Measurements from ENCODE around the gene MTARC1.

MTARC1 gene

DNA sequence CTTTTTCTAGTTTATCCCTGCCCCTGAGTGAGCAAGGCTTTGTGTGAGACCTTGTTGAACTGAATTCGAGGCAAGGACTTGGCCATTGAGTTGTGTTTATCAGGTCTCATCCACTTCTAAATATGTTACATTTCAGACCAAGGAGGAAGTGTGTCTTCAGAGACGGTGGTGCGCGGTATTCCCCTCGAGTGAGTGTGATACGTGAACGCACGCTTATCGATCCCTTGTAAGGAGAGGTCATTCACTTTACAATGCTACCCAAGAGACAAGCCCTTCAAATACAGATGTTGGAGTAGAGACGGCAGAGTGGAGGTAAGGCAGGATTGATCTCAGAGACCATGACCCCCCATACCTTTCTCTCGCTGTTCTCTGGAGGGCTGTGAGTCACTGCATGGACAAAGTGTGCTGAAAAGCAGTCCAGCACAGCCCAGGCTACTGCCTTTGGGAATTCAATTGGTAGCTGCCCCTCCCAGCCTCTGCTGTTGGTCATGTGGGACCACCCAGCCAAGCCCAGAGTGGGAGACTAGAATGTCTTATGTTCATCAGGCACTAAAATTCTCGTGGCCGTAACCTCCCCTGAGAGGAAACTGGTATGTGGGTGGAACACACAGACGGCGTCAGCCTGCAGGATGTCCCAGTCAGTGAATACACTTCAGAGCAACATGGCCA, 16.3 kb upstream of the MTARC1 start:
- DNase-seq (ENCODE audit: low spot score), result no peak

DNA sequence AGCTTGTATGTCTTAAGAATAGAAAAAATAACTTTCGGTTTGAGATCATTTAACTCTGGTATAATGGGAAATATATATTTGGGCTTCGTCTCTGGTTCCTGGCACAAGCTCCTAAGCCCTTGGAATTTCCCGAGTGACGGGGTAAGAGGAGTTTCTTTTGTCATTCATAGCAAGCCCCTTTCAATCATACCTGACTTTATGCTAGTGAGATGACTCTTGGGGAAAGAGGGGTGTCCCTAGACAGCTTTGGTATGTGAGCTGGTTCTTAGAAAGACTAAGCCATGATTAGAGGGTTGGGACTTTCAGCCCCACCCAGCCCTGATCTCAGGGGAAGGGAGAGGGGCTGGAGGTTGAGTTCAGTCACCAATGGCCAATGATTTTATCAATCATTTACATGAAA, 13.9 kb upstream of the MTARC1 start:
- DNase-seq (ENCODE audit: low spot score), result no peak

DNA sequence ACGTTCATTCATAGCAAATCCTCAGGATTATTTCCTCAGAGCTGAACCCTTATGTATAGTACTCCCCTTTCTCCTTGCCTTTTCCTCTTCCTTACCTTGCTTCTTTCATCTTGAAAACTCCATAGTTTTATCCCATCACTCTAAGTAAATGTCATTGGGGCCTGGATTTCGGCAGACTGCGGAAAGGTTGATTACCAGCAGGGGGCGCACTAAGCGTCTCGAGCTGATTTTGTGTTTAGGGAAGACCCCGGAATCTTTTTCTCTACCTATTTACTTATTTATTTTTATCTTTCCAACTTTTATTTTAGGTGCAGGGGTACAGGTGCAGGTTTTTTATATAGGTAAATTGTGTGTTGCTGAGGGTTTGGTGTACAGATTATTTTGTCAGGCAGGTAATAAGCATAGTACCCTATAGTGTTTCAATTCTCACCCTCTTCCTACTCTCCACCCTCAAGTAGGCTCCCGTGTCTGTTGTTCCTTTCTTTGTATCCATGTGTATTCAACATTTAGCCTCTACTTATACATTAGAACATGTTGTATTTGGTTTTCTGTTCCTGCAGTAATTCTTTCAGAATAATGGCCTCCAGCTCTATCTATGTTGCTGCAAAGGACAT, 11.4 kb upstream of the MTARC1 start:
- DNase-seq (ENCODE audit: low spot score), result peak; percentile 34

DNA sequence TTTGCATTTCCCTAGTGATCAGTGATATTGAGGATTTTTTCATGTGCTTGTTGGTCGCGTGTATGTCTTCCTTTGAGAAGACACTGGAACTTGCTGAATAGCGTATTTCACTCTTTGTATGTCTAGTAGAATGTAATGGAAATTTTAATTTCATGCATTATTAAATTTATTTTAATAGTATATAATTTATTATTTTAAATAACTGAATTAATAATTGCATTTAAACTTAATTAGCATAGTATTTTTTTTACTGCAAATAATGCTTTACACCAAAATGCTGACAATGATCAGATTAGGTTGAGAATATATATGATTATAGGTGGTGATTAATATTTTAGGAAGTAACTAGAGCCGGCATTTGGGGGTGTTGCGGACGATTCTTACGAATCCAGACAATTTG, 10.5 kb upstream of the MTARC1 start:
- DNase-seq (ENCODE audit: low spot score), result no peak

DNA sequence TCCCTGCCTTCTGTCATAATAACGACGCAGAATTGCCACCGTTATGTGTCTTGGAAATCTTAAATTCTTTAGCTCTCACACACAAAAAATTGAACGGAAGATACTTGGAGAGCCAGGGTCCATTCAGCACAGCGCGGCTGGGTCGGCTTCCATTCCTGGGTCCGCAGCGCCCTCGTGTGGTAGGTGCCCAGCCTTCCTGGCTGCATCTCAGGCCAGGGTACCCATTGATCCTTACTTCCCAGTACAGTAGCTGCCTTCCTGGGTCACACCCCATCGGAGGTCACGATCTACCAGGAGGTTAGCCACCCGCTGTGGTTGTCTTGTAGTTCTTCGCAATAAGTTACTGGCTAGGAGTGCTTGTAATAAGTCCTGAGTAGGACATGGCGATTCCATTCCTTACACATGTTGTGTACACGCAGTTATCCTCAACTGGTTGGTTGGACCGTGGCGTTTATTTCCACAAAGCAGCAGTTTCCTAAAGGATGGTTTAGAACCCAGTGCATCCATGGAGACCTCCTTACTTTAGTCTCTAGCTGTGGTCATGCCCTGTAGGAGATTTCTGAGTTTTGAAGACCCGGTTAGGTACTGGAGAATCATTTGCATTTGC, 9.9 kb upstream of the MTARC1 start:
- DNase-seq (ENCODE audit: low spot score), result peak; percentile 52

DNA sequence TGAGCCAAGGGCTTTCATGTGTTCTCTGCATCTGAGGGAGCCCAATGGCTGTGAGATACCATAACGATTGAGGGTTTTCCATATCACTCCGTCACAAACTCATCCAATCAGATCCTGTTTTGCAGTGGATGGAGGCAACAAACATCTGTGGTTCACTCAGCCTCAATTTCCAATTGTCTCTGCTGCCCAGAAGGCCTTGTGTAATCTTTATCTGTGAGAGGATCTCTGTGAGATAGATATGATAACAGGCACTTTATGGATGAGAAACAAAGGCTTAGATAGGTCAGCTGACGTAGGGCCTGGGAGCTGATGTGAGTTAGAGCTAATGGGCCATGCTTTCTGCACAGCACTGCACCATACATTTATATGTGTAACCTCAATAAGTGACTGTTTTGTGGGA, 3.3 kb upstream of the MTARC1 start:
- DNase-seq (ENCODE audit: low spot score), result no peak

DNA sequence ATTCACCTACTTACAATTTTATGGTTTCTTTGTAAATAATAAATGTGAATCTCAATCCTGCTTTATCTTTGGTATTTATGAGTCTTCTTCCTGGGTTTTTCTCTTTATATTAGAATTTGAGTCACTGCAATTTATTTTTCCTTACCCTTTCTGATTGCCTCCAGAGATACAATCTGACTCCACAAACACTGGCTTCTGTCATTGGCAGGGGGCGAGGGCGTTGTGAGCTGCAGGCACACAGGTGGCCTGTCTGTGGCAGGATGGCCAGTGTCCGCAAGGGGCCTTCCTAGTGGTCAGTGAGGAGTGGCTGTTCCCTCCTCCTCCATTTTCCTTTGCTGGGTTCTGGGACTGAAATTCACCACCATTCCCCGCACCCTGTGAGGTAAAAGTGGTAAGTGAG, 2.0 kb upstream of the MTARC1 start:
- no peak for DNase-seq (ENCODE audit: low spot score)

DNA sequence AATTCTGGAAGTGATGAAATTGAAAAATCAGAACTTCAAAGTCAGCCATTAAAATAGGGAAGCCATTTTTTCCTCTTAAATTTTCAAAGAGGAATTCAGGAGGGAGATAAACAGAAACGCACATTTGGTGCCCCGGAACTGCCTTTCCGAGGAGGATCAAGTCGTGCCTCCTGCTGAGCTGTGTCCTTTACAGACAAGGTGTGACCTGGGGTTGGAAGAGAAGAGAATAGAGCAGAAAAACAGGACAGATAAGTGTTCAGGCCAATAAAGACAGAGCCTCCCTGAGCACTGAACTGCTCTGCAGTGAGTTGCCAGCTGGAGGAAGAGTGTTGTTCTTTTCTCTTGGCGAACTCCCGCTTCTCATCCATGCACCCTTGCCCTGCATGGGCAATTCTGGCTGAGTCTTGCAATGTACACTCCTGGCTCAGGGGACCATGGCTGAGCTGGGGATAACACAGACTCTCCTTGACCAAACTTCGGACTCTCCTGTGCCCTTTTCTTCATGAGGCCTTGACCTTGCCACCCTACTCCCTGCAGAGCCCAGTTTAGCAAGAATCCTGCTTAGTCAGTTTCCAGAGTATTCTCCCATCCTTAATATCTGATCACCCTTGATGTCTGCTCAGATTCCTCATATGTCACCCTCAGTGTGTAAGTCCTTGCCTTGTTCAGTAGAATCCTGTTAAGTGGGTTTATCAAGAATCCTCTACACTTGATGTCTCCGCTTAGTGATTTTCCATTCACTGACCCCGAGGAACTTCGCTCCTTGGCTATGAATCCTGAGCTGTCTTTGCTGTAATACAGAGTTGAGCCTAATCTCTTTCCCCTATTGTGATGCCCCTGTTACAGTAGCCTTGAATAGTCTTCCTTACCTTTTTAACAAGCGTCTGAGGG, 1.3 kb upstream of the MTARC1 start:
- DNase-seq (ENCODE audit: low spot score), result no peak

DNA sequence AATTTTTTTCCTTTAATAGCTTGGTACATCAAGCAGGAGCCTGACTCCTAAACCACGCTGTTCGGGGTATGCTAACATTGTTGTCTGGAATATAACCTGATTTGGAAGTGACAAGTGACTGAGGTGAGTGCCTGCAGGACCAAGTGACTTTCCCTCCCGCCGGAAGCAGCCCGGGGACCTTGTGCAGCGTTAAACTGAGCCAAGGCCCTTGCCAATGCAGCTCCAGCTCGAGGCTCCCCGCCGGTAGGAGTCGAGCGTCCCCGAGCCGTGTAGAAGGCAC, 716 bp upstream of the MTARC1 start:
- no peak for DNase-seq (ENCODE audit: low spot score)

DNA sequence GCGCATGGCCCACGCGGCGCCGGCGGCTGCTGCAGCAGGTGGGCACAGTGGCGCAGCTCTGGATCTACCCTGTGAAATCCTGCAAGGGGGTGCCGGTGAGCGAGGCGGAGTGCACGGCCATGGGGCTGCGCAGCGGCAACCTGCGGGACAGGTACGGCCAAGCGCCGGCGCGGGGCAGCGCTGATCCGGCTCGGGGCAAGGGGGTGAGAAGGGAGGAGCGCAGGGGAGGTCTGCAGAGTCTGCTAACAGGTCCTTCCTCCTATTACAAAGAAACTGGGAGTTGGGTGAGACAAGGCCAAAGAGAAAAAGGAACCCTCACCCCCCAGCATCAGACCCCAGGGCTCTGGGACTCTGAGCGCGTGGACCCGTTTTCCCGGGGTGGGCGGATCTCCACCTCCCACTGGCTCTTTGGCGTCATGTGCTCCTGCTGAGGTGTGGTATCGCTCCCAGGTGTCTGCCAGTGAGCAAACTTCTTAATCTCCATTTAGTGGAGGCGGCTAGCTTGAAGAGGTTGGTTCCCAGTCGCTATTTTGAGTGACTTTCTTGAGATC, 431 bp downstream of the MTARC1 start:
- DNase-seq (ENCODE audit: low spot score), result no peak

DNA sequence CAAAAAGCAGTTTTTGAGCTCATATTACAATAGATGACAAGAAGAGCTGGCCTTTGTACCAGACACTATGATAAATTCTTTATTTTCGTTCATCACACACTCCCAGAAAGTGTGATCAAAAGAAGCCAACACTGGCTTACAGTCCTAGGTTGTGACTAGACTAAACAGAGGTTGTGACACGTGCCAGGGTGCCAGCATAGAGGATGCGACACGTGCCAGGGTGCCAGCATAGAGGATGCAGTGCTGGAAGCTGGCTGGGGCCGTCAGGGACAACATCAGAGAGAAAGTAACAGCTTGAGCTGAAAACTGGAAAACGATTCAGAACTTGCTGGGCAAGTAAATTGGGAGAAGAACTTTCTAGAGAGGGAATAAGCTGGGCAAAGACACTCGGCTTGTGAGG, 2.2 kb downstream of the MTARC1 start:
- DNase-seq (ENCODE audit: low spot score), result no peak

DNA sequence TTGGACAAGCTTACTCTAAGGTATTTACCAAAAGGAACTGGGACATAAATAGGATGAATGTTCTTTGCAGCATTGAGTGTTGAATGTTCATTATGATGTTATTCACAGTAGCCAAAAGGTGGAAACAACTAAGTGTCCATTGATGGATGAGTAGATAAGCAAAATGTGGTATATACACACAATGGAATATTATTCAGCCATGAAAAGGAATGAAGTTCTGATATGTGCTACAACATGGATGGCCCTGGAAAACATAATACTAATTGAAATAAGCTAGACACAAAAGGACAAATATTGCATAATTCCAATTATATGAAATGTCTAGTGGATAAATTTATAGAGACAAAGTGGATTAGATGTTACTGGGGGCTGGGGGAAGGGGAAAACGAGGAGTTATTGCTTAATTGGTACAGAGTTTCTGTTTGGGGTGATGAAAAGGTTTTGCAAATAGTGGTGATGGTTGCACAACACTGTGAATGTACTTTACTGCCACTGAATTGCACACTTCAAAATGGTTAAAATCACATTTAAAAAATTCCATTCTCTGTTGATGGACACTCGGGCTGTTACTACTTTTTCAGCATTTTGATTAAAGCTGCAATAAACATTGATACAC, 2.9 kb downstream of the MTARC1 start:
- no peak for DNase-seq (ENCODE audit: low spot score)

DNA sequence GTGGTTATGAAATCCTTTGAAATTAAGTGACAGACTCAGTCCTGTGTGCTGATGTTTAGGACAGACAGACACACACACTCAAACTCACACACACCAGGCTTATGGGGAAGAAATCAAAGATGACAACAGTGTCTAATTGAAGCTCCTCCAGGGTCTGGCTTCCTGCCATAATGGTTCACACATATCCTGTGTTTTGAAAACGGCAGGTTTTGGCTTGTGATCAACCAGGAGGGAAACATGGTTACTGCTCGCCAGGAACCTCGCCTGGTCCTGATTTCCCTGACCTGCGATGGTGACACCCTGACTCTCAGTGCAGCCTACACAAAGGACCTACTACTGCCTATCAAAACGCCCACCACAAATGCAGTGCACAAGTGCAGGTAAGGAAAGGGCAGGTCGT, 4.6 kb downstream of the MTARC1 start:
- no peak for DNase-seq (ENCODE audit: low spot score)

DNA sequence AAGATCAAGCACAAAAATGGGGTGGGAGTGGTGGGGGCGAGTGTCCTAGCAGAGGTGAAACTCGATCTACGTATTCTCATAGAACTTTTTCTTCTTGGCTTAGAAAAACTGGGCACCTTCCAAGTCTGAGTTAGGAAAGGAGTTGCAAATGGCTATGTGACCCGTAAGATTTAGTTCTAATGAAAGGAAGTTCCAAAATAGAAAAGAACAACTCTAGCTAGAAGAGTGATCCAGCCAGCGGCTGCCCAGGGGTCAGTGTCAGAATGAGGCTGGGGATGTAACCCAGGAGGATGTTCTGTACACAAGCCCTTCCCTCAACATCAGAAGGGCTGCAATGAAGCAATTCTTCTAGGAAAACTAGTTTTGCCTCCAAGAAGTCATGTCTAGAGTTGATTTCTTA, 5.2 kb downstream of the MTARC1 start:
- no peak for DNase-seq (ENCODE audit: low spot score)

DNA sequence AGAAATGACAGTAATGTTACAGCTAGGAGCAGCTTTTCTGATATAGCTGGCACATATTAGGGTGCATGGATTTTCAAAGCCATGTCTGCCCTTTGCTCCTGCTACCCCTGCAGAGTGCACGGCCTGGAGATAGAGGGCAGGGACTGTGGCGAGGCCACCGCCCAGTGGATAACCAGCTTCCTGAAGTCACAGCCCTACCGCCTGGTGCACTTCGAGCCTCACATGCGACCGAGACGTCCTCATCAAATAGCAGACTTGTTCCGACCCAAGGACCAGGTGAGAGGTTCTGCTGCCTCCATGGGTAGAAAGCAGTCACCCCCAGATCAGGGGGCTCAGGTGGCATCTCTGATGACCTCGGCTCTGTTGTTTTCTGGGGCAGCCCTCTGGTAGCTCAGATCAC, 9.8 kb downstream of the MTARC1 start:
- DNase-seq (ENCODE audit: low spot score), result no peak

DNA sequence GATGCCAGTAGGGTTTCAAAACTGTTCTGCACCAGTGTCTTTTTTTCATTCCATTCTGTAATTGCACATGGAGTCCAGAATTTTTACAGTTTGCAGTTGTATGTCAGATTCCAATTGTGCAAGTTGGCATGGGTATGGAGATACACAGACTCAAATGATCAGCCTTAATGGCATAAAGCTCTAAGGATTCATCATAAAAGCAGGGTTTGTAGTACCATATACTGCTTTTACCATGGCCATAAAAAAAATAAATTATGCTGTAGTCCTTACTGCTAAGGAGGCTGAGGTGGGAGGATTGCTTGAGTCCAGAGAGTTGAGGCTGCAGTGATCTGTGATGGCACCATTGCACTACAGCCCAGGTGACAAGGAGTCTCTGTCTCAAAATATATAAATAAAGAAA, 10.3 kb downstream of the MTARC1 start:
- no peak for DNase-seq (ENCODE audit: low spot score)

DNA sequence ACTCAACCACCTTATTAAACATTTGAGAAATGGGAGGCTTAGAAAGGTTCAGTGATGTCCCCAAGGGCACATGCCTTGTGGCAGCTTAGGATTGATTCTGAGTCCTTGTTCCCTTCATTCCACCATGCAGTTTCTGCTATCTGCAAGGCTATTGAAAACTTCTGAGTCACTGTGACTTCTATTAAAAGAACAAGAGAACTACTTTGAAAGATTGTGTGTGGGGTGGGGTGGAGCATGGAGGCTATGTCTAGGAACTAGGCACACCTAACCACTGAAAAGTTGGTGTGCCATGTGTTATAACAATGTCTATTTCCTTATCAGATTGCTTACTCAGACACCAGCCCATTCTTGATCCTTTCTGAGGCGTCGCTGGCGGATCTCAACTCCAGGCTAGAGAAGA, 10.8 kb downstream of the MTARC1 start:
- DNase-seq (ENCODE audit: low spot score), result no peak

DNA sequence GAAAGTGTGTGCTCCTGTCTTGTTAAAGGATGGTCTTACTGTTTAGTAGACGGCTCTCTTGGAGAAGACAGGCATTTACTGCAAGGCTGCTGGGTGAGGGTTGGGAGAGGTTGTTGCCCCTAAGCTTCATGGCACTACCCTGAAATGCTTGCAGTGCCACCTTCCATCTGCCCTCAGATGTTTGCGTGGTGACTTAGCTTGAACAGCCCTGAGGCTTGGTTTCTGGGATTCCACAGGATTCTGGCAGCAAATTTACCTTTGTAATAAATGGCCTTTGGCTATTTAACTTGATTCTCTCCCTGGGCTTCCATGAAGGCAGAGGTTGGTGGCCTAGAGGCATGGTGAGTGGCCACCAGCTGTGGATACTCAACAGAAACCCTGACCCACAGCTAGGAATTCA, 11.6 kb downstream of the MTARC1 start:
- no peak for DNase-seq (ENCODE audit: low spot score)

DNA sequence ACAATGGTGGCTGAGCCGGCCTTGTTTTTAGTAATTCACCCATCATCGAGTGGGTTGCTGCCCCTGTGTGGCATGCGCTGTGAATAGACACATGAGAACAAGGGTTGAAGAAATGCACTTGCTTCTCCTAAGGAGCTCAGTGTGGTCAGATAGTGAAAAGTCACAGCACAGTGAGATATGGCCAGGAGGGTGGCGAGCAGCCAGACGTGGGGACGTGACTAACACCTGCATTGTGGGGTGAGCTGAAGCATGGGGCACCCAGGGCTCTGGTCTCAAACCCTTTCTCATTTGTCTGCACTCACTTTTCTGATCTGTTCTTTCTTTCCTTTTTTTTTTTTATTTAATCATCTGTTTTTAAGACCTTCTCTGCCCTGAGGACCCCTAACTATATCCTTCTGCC, 13.5 kb downstream of the MTARC1 start:
- DNase-seq (ENCODE audit: low spot score), result no peak

DNA sequence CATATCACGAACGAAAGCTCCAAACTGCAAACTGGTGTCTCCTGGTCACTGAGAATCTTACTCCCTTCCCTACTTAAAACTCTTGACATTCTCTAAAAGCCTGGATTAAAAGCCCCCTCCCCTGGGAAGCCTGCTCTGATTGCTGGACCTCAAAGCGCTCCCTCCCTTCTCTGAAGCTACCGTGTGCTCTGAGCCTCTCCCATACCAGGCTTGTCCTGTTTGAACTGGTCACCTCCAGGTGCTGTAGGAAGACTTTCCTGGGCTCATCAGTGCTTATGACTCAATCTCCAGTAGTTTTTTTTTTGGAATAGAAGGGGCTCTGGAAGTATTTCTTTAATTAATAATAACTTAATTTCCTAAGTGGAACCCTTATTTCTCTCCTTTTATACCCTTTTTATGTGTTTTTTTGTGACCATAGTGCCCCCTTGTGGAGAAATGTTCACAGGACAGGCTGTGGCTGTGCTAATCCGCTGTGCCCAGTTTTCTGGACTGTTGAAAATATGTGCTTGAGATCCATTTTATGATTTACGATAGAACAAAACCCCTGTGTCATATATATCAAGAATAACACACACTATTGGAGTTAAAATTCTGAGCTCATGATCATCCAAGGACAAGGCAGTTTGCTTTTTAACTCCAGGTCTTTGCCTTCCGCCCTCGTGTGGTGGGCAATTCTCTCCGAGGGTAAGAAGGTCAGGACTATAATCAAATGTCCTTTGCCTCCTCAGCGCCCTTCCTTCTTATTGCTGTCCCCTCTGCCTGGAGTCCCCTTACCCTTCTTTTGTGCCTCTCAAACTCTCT, 16.9 kb downstream of the MTARC1 start:
- DNase-seq (ENCODE audit: low spot score), result peak; percentile 23

DNA sequence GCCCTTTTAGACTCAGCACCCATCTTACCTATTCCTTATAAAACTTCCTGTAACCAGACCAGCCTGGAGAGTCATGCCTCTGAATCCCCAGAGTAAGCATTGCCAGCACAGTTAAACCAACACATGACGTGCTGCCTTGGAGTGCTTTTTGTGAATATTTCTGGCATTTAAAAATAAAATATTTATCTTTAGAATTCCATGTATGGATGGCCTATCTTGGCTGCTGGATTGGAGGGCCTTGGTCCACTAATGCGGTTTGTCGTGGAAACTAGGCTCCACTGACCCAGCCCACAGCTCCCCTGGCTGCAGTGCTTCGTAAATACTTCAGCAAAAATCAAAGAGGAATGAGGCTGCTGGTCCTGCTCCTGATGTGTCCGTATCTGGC, 17.5 kb downstream of the MTARC1 start:
- no peak for DNase-seq (ENCODE audit: low spot score)

DNA sequence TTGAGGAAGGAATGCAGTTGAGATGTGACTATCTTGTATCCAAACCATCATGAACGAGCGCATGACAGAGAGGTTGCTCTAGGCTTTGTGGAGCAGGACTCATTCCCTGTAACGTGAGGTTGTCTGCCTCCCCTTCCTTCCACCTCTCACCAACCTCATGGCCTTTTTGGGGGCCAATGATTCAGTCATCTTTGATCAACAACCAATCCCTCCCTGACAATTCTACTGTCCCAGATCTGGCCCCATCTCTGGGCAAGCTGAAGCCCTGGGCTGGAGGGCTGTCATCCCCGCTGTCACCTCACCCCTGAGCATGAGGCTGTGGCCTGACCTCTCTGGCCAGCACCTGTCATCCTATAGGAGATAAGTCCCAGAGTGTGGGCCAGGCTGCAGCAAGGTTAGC, 19.7 kb downstream of the MTARC1 start:
- no peak for DNase-seq (ENCODE audit: low spot score)

Data from CD4-positive, alpha-beta T cell treated with Interleukin-2 at 100 ng/mL for 4 hours (primary cell).